ENCODE measurements around the gene ISCU.

DNA sequence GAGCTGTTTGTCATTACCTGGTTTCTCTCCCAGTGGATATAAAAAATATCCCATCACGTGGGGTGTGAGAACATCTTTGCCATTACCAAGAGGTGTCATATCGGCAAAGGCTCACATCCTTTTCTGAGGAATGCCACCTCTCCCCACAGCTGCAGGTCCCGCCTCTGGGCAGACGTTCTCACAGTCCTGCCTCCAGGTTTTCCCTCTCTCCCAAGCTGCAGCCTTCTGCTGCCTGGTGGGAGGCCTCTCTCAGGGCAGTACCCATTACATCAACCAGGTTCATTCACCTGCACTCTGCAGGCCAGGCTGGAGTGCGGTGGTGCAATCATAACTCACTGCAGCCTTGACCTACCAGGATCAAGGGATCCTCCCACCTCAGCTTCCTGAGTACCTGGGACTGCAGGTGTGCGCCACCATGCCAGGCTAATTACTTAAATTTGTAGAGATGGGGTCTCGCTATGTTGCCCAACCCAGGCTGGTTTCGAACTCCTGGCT, 50.4 kb downstream of the ISCU start:
- TF ChIP-seq, protein P1, sequence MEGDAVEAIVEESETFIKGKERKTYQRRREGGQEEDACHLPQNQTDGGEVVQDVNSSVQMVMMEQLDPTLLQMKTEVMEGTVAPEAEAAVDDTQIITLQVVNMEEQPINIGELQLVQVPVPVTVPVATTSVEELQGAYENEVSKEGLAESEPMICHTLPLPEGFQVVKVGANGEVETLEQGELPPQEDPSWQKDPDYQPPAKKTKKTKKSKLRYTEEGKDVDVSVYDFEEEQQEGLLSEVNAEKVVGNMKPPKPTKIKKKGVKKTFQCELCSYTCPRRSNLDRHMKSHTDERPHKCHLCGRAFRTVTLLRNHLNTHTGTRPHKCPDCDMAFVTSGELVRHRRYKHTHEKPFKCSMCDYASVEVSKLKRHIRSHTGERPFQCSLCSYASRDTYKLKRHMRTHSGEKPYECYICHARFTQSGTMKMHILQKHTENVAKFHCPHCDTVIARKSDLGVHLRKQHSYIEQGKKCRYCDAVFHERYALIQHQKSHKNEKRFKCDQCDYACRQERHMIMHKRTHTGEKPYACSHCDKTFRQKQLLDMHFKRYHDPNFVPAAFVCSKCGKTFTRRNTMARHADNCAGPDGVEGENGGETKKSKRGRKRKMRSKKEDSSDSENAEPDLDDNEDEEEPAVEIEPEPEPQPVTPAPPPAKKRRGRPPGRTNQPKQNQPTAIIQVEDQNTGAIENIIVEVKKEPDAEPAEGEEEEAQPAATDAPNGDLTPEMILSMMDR (IDR thresholded peaks at IDR 0.05 in 4 of 5, conservative IDR thresholded peaks at IDR 0.05 in 1 of 5): no peak
- no peak for TF ChIP-seq POLR2A (IDR thresholded peaks at IDR 0.05)

Measured in gastrocnemius medialis (tissue), 4 donors.